GM10248 (cell line): Measurements from ENCODE around the gene MMAB.

Experiments used
- CTCF ChIA-PET: fragments of 300-600 bp; sonication (Branson Sonifier 250); formaldehyde crosslinking; extraction: SDS; loops from one replicate; lab custom pipeline; 2021; ENCODE audit warnings: antibody characterized with exemption; lab: Yijun Ruan, JAX
- POLR2A ChIA-PET: fragments of 350-650 bp; sonication (Branson Sonifier 250); formaldehyde crosslinking; extraction: SDS; loops from one replicate; lab custom pipeline; 2020; ENCODE audit warnings: antibody characterized with exemption; lab: Yijun Ruan, JAX
- DNase-seq: peaks from one replicate; pipeline ENCODE4 v3.0.0; 2012; ENCODE audit errors: extremely low spot score
- TF ChIP-seq, protein P1 (sequence below): IDR thresholded peaks from 2 replicates; pipeline ENCODE4 v1.5.1; 2012; ENCODE audit warnings: mild to moderate bottlenecking, low read depth; ENCODE audit errors: extremely low read depth, missing control alignments, control extremely low read depth

The MMAB gene

DNA sequence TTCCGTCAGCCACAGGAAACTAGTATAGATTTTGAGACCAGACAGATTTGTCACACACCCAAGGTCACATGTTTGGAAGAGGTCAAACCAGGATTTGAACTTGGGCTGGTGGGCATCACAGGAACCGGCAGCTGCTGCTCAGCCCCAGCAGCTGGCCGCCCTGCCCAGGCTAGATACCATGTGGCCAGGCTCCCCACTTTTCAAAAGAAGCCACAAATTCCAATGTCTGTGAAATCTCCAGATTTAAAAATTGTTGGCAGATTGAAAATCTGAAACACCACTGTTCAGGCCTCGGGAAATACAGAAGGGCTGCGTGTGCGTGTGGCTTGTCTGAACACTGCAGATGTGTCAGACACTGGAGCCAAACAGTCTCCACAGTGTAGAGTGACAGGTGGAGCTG, 30.4 kb downstream of the MMAB start:
- POLR2A ChIA-PET: no interaction called here
- no peak for DNase-seq
- CTCF ChIA-PET: no interaction called here
- TF ChIP-seq, protein P1, sequence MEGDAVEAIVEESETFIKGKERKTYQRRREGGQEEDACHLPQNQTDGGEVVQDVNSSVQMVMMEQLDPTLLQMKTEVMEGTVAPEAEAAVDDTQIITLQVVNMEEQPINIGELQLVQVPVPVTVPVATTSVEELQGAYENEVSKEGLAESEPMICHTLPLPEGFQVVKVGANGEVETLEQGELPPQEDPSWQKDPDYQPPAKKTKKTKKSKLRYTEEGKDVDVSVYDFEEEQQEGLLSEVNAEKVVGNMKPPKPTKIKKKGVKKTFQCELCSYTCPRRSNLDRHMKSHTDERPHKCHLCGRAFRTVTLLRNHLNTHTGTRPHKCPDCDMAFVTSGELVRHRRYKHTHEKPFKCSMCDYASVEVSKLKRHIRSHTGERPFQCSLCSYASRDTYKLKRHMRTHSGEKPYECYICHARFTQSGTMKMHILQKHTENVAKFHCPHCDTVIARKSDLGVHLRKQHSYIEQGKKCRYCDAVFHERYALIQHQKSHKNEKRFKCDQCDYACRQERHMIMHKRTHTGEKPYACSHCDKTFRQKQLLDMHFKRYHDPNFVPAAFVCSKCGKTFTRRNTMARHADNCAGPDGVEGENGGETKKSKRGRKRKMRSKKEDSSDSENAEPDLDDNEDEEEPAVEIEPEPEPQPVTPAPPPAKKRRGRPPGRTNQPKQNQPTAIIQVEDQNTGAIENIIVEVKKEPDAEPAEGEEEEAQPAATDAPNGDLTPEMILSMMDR: no peak

DNA sequence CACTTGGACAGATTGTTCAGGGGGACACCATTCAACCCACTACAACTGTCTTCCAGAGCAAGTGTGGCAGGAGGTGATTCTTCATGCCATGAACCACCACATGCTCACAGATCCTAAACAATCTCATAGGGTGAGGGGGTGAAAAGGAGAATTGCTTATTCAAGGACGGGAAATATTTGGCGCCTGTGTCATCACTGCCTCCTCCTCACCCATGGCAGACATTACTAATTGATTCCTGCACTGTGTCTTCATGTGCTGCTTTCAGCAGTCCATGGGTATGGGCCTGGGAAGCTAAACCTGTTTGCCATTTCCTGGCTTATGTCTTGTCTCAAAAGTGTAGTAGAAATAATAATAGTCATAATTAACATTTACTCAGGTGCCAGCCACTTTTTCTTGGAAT, 31.3 kb downstream of the MMAB start:
- no peak for DNase-seq
- POLR2A ChIA-PET: no interaction called here
- CTCF ChIA-PET: no interaction called here
- TF ChIP-seq, protein P1: no peak

DNA sequence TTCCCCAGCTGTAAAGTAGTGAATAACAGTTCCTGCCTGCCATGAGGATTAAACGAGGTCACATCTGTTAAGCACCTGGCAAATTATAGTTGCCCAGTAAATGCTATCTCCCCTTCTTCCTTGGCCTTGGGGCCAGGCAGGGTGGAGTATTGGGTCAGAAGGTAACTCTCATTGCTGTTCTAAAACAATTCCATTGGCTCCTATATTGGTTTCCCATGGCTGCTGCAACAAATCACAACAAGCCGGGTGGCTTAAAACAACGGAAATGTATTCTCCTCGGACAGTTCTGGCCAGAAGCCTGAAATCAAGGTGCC, 31.9 kb downstream of the MMAB start:
- TF ChIP-seq, protein P1: no peak
- CTCF ChIA-PET: interaction anchor here (0.8 to 1.3 kb wide), 3 partner anchors 10 to 56 kb away, joined by 3 read pairs; no protein-coding TSS in a partner anchor
- POLR2A ChIA-PET: no interaction called here
- DNase-seq: no peak

DNA sequence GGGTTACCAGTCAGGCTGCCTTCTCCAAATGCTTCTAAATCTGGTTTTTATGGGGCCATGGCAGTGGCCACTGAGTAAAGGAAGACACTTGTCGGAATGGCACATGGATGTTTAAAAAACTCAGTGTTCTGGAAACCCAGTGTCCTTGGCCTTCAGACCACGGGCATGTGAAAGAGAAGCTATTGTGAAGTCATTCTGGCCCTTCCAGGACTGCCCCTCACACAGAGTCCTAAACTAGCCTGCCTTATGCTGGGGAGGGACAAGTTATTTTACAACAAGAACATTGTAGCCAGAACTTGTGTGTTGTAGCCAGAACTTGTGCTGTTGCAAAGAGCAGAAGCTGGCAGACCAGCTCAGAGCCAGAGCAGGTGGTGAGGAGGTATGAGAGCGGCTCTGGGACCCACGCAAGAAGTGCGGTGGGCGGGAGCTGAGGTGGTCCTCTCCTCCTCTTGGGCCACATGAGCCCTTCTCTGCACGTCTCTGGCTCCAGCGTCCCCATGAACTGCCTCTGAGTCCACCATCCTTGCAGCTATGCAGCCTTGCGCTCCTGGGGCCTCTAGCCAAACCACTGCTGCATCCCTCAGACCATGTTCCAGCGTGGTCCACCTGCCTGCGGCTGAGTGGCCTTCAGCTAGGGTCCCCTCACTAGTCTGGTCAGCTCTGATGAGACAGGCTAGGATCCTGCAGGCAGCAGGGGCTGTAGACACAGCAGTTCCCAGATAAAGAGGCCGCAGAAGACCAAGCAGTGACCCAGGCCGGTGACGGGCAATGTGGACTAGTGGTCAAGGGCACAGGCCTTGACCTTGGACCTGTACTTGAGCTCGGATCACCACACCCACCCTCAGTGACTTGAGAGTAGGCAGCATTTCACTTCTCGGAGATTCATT, 32.5 kb downstream of the MMAB start:
- TF ChIP-seq, protein P1: no peak
- ChIA-PET CTCF (interaction anchor here (0.8 to 1.5 kb wide), 4 partner anchors 11 to 57 kb away, joined by 3 to 4 read pairs (median 3); no protein-coding TSS in a partner anchor), POLR2A (no interaction called here)
- DNase-seq: no peak

DNA sequence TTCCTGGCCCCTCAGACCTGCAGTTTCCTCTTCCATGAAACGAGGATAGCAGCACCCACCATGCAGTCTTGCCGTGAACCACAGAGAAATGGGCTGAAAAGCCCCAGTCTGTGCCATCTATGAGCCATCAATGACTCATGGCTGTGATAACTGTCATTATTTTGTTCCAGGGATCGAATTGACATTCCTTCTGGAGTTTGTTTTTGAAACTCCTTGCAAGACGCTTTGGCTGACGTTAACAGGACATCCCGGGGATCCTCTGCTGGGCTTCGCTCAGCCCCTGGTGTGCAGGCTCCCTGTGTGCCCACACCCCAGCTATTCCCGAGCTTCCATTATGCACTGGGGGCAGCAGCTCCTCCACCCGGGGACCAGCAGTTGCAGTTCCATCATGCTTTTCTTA, 33.8 kb downstream of the MMAB start:
- ChIA-PET POLR2A (no interaction called here), CTCF (interaction anchor here (0.6 to 1.5 kb wide), 2 partner anchors 20 to 58 kb away, joined by 3 to 4 read pairs; no protein-coding TSS in a partner anchor)
- TF ChIP-seq, protein P1: no peak
- no peak for DNase-seq

DNA sequence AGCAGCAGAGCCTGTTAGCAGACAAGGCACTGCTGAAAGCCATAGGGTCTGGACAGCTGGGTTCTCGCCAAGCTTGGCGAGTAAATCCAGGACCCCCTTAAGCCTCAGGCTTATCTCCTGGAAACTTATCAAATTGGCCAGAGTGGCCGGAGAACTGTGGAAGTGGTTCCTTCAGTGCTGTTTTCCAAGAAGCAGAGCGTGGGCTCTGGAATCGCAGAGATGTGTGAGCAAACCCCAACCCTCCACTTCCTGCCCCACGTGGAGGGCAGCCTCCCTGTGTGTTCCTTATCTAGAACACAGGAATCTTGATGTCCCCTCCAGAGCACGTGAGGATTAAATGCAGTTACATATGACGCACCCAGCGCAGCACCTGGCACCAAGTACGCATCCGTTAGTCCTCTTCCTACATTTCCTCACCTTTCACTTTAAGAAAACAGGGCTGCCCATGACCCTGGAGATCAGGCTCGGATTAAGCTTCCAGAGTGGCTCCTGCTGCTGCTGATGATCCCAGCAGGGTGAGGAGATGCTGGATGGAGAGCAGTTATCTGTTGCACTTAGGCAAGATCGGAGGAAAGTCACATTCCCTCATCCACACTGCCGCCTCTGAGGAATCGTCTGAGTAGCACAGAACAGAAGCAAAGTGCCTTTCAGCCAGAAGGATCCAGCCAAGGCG, 35.0 kb downstream of the MMAB start:
- TF ChIP-seq, protein P1: no peak
- DNase-seq: no peak
- CTCF ChIA-PET: interaction anchor here (1.1 to 1.3 kb wide), 3 partner anchors 14 to 21 kb away, joined by 3 to 5 read pairs (median 3); no protein-coding TSS in a partner anchor
- POLR2A ChIA-PET: no interaction called here
